Choroid plexus epithelial cell (primary cell): ENCODE measurements around the gene XYLT2.
A peak's percentile ranks its signal among the peaks of the same experiment; 100 is the strongest.
"Not testable (repeated sequence)": the region's sequence is repeated elsewhere in the genome, so short reads cannot be mapped to it uniquely, and the experiment has no call there.

Experiments used
- DNase-seq: peaks from one replicate; pipeline ENCODE4 v3.0.0-alpha.2; 2010; ENCODE audit warnings: low read depth
- H3K4me3 ChIP-seq: 2 replicates; pipeline ENCODE4 v1.5.1; 2011; ENCODE audit warnings: low read depth, mild to moderate bottlenecking, control low read depth, low read length, moderate library complexity
- CTCF ChIP-seq: conservative IDR thresholded peaks from 2 replicates; pipeline ENCODE4 v1.5.1; 2011; ENCODE audit warnings: low read depth, mild to moderate bottlenecking, control low read depth, inconsistent platforms, low read length, moderate library complexity

Gene XYLT2

GRCh38 chr17:50345432-50346312 is at the start of gene XYLT2:
Gene XYLT2 (plus strand): TSS chr17:50346126. CDS start chr17:50346141, 15 bp downstream.
- DNase-seq = peak; percentile 80
- TF ChIP-seq CTCF = no peak
- peak within 1 kb of the TSS; percentile 85 for H3K4me3 ChIP-seq

GRCh38 chr17:50297407-50297865 is 48.5 kb upstream of the XYLT2 start:
- TF ChIP-seq CTCF = peak; percentile 97
- DNase-seq = peak; percentile 79

GRCh38 chr17:50298018-50298417 is 47.9 kb upstream of the XYLT2 start:
- no peak for TF ChIP-seq CTCF
- no peak for DNase-seq
- no peak overlapping the region for H3K4me3 ChIP-seq

More at GRCh38 chr17:50297407-50297865, 48.5 kb upstream of the XYLT2 start:
- no peak overlapping the region for H3K4me3 ChIP-seq

GRCh38 chr17:50299776-50300175 is 46.1 kb upstream of the XYLT2 start:
- DNase-seq = no peak
- TF ChIP-seq CTCF = no peak
- H3K4me3 ChIP-seq = no peak overlapping the region

GRCh38 chr17:50300824-50301223 is 45.1 kb upstream of the XYLT2 start:
- not testable (repeated sequence) for H3K4me3 ChIP-seq, DNase-seq

GRCh38 chr17:50301891-50302584 is 43.9 kb upstream of the XYLT2 start:
- DNase-seq = no peak
- no peak for TF ChIP-seq CTCF
- H3K4me3 ChIP-seq = no peak overlapping the region

- no peak for TF ChIP-seq CTCF
- no peak overlapping the region for H3K4me3 ChIP-seq
- no peak for DNase-seq
These were observed 42.9 kb upstream of the XYLT2 start for GRCh38 chr17:50303051-50303450.
